ENCODE measurements around the gene ZNF451.
"Not testable (repeated sequence)": the region's sequence is repeated elsewhere in the genome, so short reads cannot be mapped to it uniquely, and the experiment has no call there.

Gene ZNF451

GRCh38 chr6:57089687-57090457 is at the start of gene ZNF451:
ZNF451 (plus strand) TSS chr6:57090188; CDS start chr6:57090254, 66 bp downstream.
- Histone ChIP-seq H3K9me3 (ENCODE audit: severe bottlenecking) (no peaks in the 10 kb centered on the region), H3K4me3 (ENCODE audit: low read depth, low read length) (peak within 1 kb of the TSS; percentile 55), H3K36me3 (peaks cover 36% of the 10 kb centered on the region), H3K27me3 (ENCODE audit: insufficient read depth, low read depth, severe bottlenecking) (no peaks in the 10 kb centered on the region), H3K27ac (peak within 1 kb of the TSS; percentile 82)
- DNase-seq: peak; percentile 100
- TF ChIP-seq CTCF (IDR thresholded peaks at IDR 0.05; ENCODE audit: low read depth, low read length): no peak

- not testable (repeated sequence) for DNase-seq; H3K27me3 ChIP-seq (ENCODE audit: insufficient read depth, low read depth, severe bottlenecking); H3K4me3 ChIP-seq (ENCODE audit: low read depth, low read length); H3K27ac ChIP-seq; H3K9me3 ChIP-seq (ENCODE audit: severe bottlenecking)
- H3K36me3 ChIP-seq: peaks cover 11% of the 10 kb centered on the region
Measured at GRCh38 chr6:57044061-57044460, 45.9 kb upstream of the ZNF451 start.

- Histone ChIP-seq H3K27ac (no peak overlapping the region), H3K9me3 (ENCODE audit: severe bottlenecking) (no peaks in the 10 kb centered on the region), H3K27me3 (ENCODE audit: insufficient read depth, low read depth, severe bottlenecking) (no peaks in the 10 kb centered on the region), H3K36me3 (peaks cover 16% of the 10 kb centered on the region), H3K4me3 (ENCODE audit: low read depth, low read length) (no peak overlapping the region)
- TF ChIP-seq CTCF (IDR thresholded peaks at IDR 0.05; ENCODE audit: low read depth, low read length): no peak
- DNase-seq: no peak
Measured at GRCh38 chr6:57044568-57044967, 45.4 kb upstream of the ZNF451 start.

GRCh38 chr6:57046332-57047256 is 43.4 kb upstream of the ZNF451 start, which contains the start of gene KIAA1586:
KIAA1586 (plus strand) TSS chr6:57046693; CDS start chr6:57046756, 63 bp downstream.
- peak within 1 kb of the TSS; percentile 91 for H3K4me3 ChIP-seq (ENCODE audit: low read depth, low read length)
- peaks cover 35% of the 10 kb centered on the region for H3K36me3 ChIP-seq
- not testable (repeated sequence) for H3K27me3 ChIP-seq (ENCODE audit: insufficient read depth, low read depth, severe bottlenecking); H3K9me3 ChIP-seq (ENCODE audit: severe bottlenecking)
- DNase-seq: peak; percentile 99
- H3K27ac ChIP-seq: peak within 1 kb of the TSS; percentile 80

- H3K27ac ChIP-seq; H3K9me3 ChIP-seq (ENCODE audit: severe bottlenecking); DNase-seq; H3K27me3 ChIP-seq (ENCODE audit: insufficient read depth, low read depth, severe bottlenecking); H3K4me3 ChIP-seq (ENCODE audit: low read depth, low read length): not testable (repeated sequence)
- peaks cover 42% of the 10 kb centered on the region for H3K36me3 ChIP-seq
Measured at GRCh38 chr6:57047257-57047585, 42.8 kb upstream of the ZNF451 start.

GRCh38 chr6:57047859-57048258 is 42.1 kb upstream of the ZNF451 start:
- not testable (repeated sequence) for H3K27me3 ChIP-seq (ENCODE audit: insufficient read depth, low read depth, severe bottlenecking); H3K27ac ChIP-seq; H3K9me3 ChIP-seq (ENCODE audit: severe bottlenecking); DNase-seq
- Histone ChIP-seq H3K4me3 (ENCODE audit: low read depth, low read length) (peak overlapping the region; percentile 10; the same call in 1 of the 2 replicates), H3K36me3 (peaks cover 48% of the 10 kb centered on the region)

- peaks cover 55% of the 10 kb centered on the region for H3K36me3 ChIP-seq
- no peak for DNase-seq
- H3K27me3 ChIP-seq (ENCODE audit: insufficient read depth, low read depth, severe bottlenecking): no peaks in the 10 kb centered on the region
- no peak overlapping the region for H3K27ac ChIP-seq
- H3K9me3 ChIP-seq (ENCODE audit: severe bottlenecking): no peaks in the 10 kb centered on the region
- H3K4me3 ChIP-seq (ENCODE audit: low read depth, low read length): no peak overlapping the region
- no peak for TF ChIP-seq CTCF (IDR thresholded peaks at IDR 0.05; ENCODE audit: low read depth, low read length)
Measured at GRCh38 chr6:57048577-57048976, 41.4 kb upstream of the ZNF451 start.

All from WERI-Rb-1 (cell line).